Astrocyte of the spinal cord (primary cell): Measurements from ENCODE around the gene MLNR.

Experiments
- DNase-seq: peaks from one replicate; pipeline ENCODE4 v3.0.0; 2011; ENCODE audit warnings: low read depth, low spot score
- H3K4me3 ChIP-seq: 2 replicates; pipeline ENCODE4 v1.5.1; 2011; ENCODE audit warnings: low read depth, mild to moderate bottlenecking, low read length, moderate library complexity
- CTCF ChIP-seq: IDR thresholded peaks from 2 replicates; pipeline ENCODE4 v1.5.1; 2012; ENCODE audit warnings: low read depth, mild to moderate bottlenecking, low read length, inconsistent platforms
- in situ Hi-C: cut with HindIII; loops from 2 replicates; pipeline ENCODE4 v1.10.0; 2017; ENCODE audit warnings: low sequenced_read_pairs

Gene MLNR

GRCh38 chr13:49262634-49263033 lies 42.5 kb downstream of the MLNR start:
- no peak overlapping the region for H3K4me3 ChIP-seq
- in situ Hi-C loops, result no loop called here
- TF ChIP-seq CTCF, result no peak
- no peak for DNase-seq

- in situ Hi-C loops, result no loop called here
- no peak overlapping the region for H3K4me3 ChIP-seq
- peak; percentile 78 for DNase-seq
- no peak for TF ChIP-seq CTCF
These were observed 45.7 kb downstream of the MLNR start for GRCh38 chr13:49265822-49266221.

- TF ChIP-seq CTCF, result no peak
- no peak for DNase-seq
- in situ Hi-C loops, result no loop called here
- H3K4me3 ChIP-seq, result no peak overlapping the region
These were observed 51.1 kb downstream of the MLNR start for GRCh38 chr13:49271264-49271663.
